ENCODE data around the gene YWHAH. TPM values are rescaled to one million over a fixed set of nuclear protein-coding genes. Genes with fewer than 3 reads are reported as not detected.

The YWHAH gene
- polyA plus RNA-seq, 4 donors: 60.4 to 99.1 (median 89.8) TPM

GRCh38 chr22:31901388-31902137 lies 42.8 kb upstream of the YWHAH start:
- Histone ChIP-seq H3K9me3 (ENCODE audit: control insufficient read depth in 2 of 2, insufficient read depth in 1 of 2, low read depth in 1 of 2, low read length in 1 of 2) (no peaks in the 10 kb centered on the region), H3K4me3 (ENCODE audit: low read depth in 1 of 3, low read length in 3 of 3) (no peak overlapping the region), H3K27me3 (ENCODE audit: control insufficient read depth in 3 of 3, insufficient read depth in 3 of 3, low read length in 3 of 3) (no peaks in the 10 kb centered on the region), H3K36me3 (ENCODE audit: control insufficient read depth in 3 of 3, insufficient read depth in 2 of 3, low read depth in 1 of 3, low read length in 3 of 3) (peaks cover 2 to 49% (median 10%) of the 10 kb centered on the region in 3 donors), H3K4me1 (ENCODE audit: control insufficient read depth in 3 of 3, insufficient read depth in 2 of 3, low read depth in 1 of 3, low read length in 2 of 3) (peaks cover 0 to 13% (median 0%) of the 10 kb centered on the region in 3 donors), H3K27ac (ENCODE audit: low read depth in 1 of 3, low read length in 2 of 3) (no peak overlapping the region)
- FAIRE-seq (no peak), DNase-seq (no peak)
- 77 to 92% (median 88%) methylated on average over 6 of the region's 6 CpGs for WGBS, 3 donors

DNA sequence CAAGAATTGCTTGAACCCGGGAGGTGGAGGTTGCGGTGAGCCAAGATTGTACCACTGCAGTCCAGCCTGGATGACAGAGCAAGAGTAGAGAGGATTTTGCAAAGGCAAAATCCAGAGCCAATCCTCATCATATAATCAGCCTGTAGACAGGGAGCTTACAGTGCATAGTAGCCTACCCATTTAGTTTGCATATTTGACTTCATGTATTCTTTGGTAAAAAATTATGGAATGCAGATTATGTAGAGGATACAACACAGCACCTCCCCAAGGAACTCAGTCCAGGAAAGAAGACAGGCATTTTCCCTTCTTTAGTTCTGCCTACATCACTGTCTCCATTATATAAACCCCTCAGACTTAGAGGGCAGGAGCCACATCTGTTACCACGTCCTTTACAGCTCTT lies 39.7 kb upstream of the YWHAH start:
- no peaks in the 10 kb centered on the region for H3K9me3 ChIP-seq (ENCODE audit: control insufficient read depth in 2 of 2, insufficient read depth in 1 of 2, low read depth in 1 of 2, low read length in 1 of 2)
- H3K4me1 ChIP-seq (ENCODE audit: control insufficient read depth in 3 of 3, insufficient read depth in 2 of 3, low read depth in 1 of 3, low read length in 2 of 3): peaks cover 0 to 10% (median 0%) of the 10 kb centered on the region in 3 donors
- H3K27me3 ChIP-seq (ENCODE audit: control insufficient read depth in 3 of 3, insufficient read depth in 3 of 3, low read length in 3 of 3): no peaks in the 10 kb centered on the region
- peaks cover 4 to 51% (median 12%) of the 10 kb centered on the region in 3 donors for H3K36me3 ChIP-seq (ENCODE audit: control insufficient read depth in 3 of 3, insufficient read depth in 2 of 3, low read depth in 1 of 3, low read length in 3 of 3)
- H3K27ac ChIP-seq (ENCODE audit: low read depth in 1 of 3, low read length in 2 of 3): no peak overlapping the region
- WGBS, 3 donors: 95 to 96% (median 95%) methylated on average over 3 of the region's 3 CpGs
- no peak for DNase-seq
- no peak overlapping the region for H3K4me3 ChIP-seq (ENCODE audit: low read depth in 1 of 3, low read length in 3 of 3)
- FAIRE-seq: no peak

GRCh38 chr22:31905356-31905755 lies 39.0 kb upstream of the YWHAH start:
- FAIRE-seq: no peak
- H3K27ac ChIP-seq (ENCODE audit: low read depth in 1 of 3, low read length in 2 of 3): no peak overlapping the region
- WGBS, 3 donors: 94 to 95% (median 95%) methylated on average over 10 of the region's 10 CpGs
- no peaks in the 10 kb centered on the region for H3K27me3 ChIP-seq (ENCODE audit: control insufficient read depth in 3 of 3, insufficient read depth in 3 of 3, low read length in 3 of 3)
- peaks cover 0 to 6% (median 0%) of the 10 kb centered on the region in 3 donors for H3K4me1 ChIP-seq (ENCODE audit: control insufficient read depth in 3 of 3, insufficient read depth in 2 of 3, low read depth in 1 of 3, low read length in 2 of 3)
- no peak overlapping the region for H3K4me3 ChIP-seq (ENCODE audit: low read depth in 1 of 3, low read length in 3 of 3)
- no peak for DNase-seq
- H3K9me3 ChIP-seq (ENCODE audit: control insufficient read depth in 2 of 2, insufficient read depth in 1 of 2, low read depth in 1 of 2, low read length in 1 of 2): no peaks in the 10 kb centered on the region
- H3K36me3 ChIP-seq (ENCODE audit: control insufficient read depth in 3 of 3, insufficient read depth in 2 of 3, low read depth in 1 of 3, low read length in 3 of 3): peaks cover 7 to 54% (median 12%) of the 10 kb centered on the region in 3 donors

DNA sequence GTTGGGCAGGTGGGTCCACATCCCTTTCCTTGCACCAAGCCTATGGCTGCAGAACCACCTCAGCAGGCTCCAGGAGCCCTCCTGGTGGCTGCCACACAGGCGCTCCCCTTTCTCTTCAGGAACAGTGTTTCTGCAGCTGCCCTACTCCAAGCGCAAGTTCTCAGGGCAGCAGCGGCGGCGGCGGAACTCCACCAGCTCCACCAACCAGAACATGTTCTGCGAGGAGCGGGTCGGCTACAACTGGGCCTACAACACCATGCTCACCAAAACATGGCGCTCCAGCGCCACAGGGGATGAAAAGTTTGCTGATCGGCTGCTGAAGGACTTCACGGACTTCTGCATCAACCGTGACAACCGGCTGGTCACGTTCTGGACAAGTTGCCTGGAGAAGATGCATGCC lies 38.2 kb upstream of the YWHAH start:
- WGBS, 3 donors: 96 to 97% (median 96%) methylated on average over 16 of the region's 16 CpGs
- Histone ChIP-seq H3K9me3 (ENCODE audit: control insufficient read depth in 2 of 2, insufficient read depth in 1 of 2, low read depth in 1 of 2, low read length in 1 of 2) (no peaks in the 10 kb centered on the region), H3K27me3 (ENCODE audit: control insufficient read depth in 3 of 3, insufficient read depth in 3 of 3, low read length in 3 of 3) (no peaks in the 10 kb centered on the region), H3K4me3 (ENCODE audit: low read depth in 1 of 3, low read length in 3 of 3) (no peak overlapping the region), H3K36me3 (ENCODE audit: control insufficient read depth in 3 of 3, insufficient read depth in 2 of 3, low read depth in 1 of 3, low read length in 3 of 3) (peaks cover 7 to 56% (median 12%) of the 10 kb centered on the region in 3 donors), H3K27ac (ENCODE audit: low read depth in 1 of 3, low read length in 2 of 3) (no peak overlapping the region), H3K4me1 (ENCODE audit: control insufficient read depth in 3 of 3, insufficient read depth in 2 of 3, low read depth in 1 of 3, low read length in 2 of 3) (peaks cover 0 to 6% (median 0%) of the 10 kb centered on the region in 3 donors)
- no peak for FAIRE-seq
- no peak for DNase-seq

- H3K27ac ChIP-seq (ENCODE audit: low read depth in 1 of 3, low read length in 2 of 3): no peak overlapping the region
- no peak overlapping the region for H3K4me3 ChIP-seq (ENCODE audit: low read depth in 1 of 3, low read length in 3 of 3)
- DNase-seq (no peak), FAIRE-seq (no peak)
- H3K36me3 ChIP-seq (ENCODE audit: control insufficient read depth in 3 of 3, insufficient read depth in 2 of 3, low read depth in 1 of 3, low read length in 3 of 3): peaks cover 7 to 56% (median 12%) of the 10 kb centered on the region in 3 donors
- WGBS, 3 donors: 86 to 88% (median 87%) methylated on average over 5 of the region's 5 CpGs
- H3K27me3 ChIP-seq (ENCODE audit: control insufficient read depth in 3 of 3, insufficient read depth in 3 of 3, low read length in 3 of 3): no peaks in the 10 kb centered on the region
- peaks cover 0 to 4% (median 0%) of the 10 kb centered on the region in 3 donors for H3K4me1 ChIP-seq (ENCODE audit: control insufficient read depth in 3 of 3, insufficient read depth in 2 of 3, low read depth in 1 of 3, low read length in 2 of 3)
- H3K9me3 ChIP-seq (ENCODE audit: control insufficient read depth in 2 of 2, insufficient read depth in 1 of 2, low read depth in 1 of 2, low read length in 1 of 2): no peaks in the 10 kb centered on the region
Measured at GRCh38 chr22:31906569-31906968, 37.8 kb upstream of the YWHAH start.

DNA sequence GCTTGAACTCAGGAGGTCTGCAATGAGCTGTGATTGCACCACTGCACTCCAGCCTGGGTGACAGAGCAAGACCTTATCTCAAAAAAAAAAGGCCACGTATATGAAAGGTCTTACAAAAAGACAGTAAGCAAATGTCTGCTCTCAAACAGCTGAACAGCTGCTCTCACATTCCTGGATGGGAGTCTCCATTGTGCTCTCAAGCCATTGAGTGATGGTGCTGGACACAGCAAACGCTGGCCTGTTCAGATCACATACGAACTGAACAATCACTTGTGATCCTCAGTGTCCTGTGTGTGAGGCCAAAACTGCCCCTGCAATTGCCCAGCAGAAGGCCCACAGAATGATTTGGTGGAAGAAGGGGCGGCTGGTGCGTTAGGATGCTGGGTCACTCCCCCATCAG lies 34.4 kb upstream of the YWHAH start:
- DNase-seq (no peak), FAIRE-seq (no peak)
- peaks cover 0 to 21% (median 4%) of the 10 kb centered on the region in 3 donors for H3K4me1 ChIP-seq (ENCODE audit: control insufficient read depth in 3 of 3, insufficient read depth in 2 of 3, low read depth in 1 of 3, low read length in 2 of 3)
- H3K27ac ChIP-seq (ENCODE audit: low read depth in 1 of 3, low read length in 2 of 3): no peak overlapping the region
- no peaks in the 10 kb centered on the region for H3K27me3 ChIP-seq (ENCODE audit: control insufficient read depth in 3 of 3, insufficient read depth in 3 of 3, low read length in 3 of 3)
- no peak overlapping the region for H3K4me3 ChIP-seq (ENCODE audit: low read depth in 1 of 3, low read length in 3 of 3)
- H3K36me3 ChIP-seq (ENCODE audit: control insufficient read depth in 3 of 3, insufficient read depth in 2 of 3, low read depth in 1 of 3, low read length in 3 of 3): peaks cover 7 to 43% (median 10%) of the 10 kb centered on the region in 3 donors
- 88 to 93% (median 92%) methylated on average over 5 of the region's 5 CpGs for WGBS, 3 donors
- no peaks in the 10 kb centered on the region for H3K9me3 ChIP-seq (ENCODE audit: control insufficient read depth in 2 of 2, insufficient read depth in 1 of 2, low read depth in 1 of 2, low read length in 1 of 2)

- peak; percentile 86 to 90 for DNase-seq
- Histone ChIP-seq H3K36me3 (ENCODE audit: control insufficient read depth in 3 of 3, insufficient read depth in 2 of 3, low read depth in 1 of 3, low read length in 3 of 3) (peaks cover 3 to 27% (median 7%) of the 10 kb centered on the region in 3 donors), H3K27me3 (ENCODE audit: control insufficient read depth in 3 of 3, insufficient read depth in 3 of 3, low read length in 3 of 3) (no peaks in the 10 kb centered on the region), H3K4me3 (ENCODE audit: low read depth in 1 of 3, low read length in 3 of 3) (no peak overlapping the region), H3K9me3 (ENCODE audit: control insufficient read depth in 2 of 2, insufficient read depth in 1 of 2, low read depth in 1 of 2, low read length in 1 of 2) (no peaks in the 10 kb centered on the region), H3K4me1 (ENCODE audit: control insufficient read depth in 3 of 3, insufficient read depth in 2 of 3, low read depth in 1 of 3, low read length in 2 of 3) (peaks cover 0 to 29% (median 7%) of the 10 kb centered on the region in 3 donors), H3K27ac (ENCODE audit: low read depth in 1 of 3, low read length in 2 of 3) (peak overlapping the region; percentile 16 to 72 (median 52))
- no peak for FAIRE-seq
- WGBS, 3 donors: 44 to 72% (median 57%) methylated on average over 7 of the region's 7 CpGs
Measured at GRCh38 chr22:31911565-31912406, 32.5 kb upstream of the YWHAH start.

GRCh38 chr22:31912407-31912743 lies 32.0 kb upstream of the YWHAH start:
- H3K4me1 ChIP-seq (ENCODE audit: control insufficient read depth in 3 of 3, insufficient read depth in 2 of 3, low read depth in 1 of 3, low read length in 2 of 3): peaks cover 0 to 29% (median 7%) of the 10 kb centered on the region in 3 donors
- WGBS, 3 donors: 27 to 94% (median 81%) methylated on average over 1 of the region's 1 CpG
- H3K27ac ChIP-seq (ENCODE audit: low read depth in 1 of 3, low read length in 2 of 3): peak overlapping the region; percentile 16 to 72 (median 52)
- no peak for FAIRE-seq
- peaks cover 0 to 24% (median 7%) of the 10 kb centered on the region in 3 donors for H3K36me3 ChIP-seq (ENCODE audit: control insufficient read depth in 3 of 3, insufficient read depth in 2 of 3, low read depth in 1 of 3, low read length in 3 of 3)
- DNase-seq: no peak
- no peaks in the 10 kb centered on the region for H3K27me3 ChIP-seq (ENCODE audit: control insufficient read depth in 3 of 3, insufficient read depth in 3 of 3, low read length in 3 of 3)
- no peaks in the 10 kb centered on the region for H3K9me3 ChIP-seq (ENCODE audit: control insufficient read depth in 2 of 2, insufficient read depth in 1 of 2, low read depth in 1 of 2, low read length in 1 of 2)
- H3K4me3 ChIP-seq (ENCODE audit: low read depth in 1 of 3, low read length in 3 of 3): no peak overlapping the region
